GM19025 (cell line): ENCODE results near the gene HOXD12.

Experiments used
- ATAC-seq: cut with Tn5 transposase; IDR thresholded peaks from one replicate; pipeline ENCODE4 v1.9.1; 2021; ENCODE audit warnings: mild to moderate bottlenecking, low read depth, moderate library complexity; ENCODE audit not compliant: unreplicated experiment

The HOXD12 gene

GRCh38 chr2:176146645-176147044, 47.0 kb downstream of the HOXD12 start:
- ATAC-seq = no peak

GRCh38 chr2:176147210-176147799, 47.7 kb downstream of the HOXD12 start:
- ATAC-seq = no peak

GRCh38 chr2:176147800-176148496, 48.4 kb downstream of the HOXD12 start:
- no peak for ATAC-seq

- ATAC-seq = no peak
Measured at GRCh38 chr2:176148751-176149421, 49.3 kb downstream of the HOXD12 start.

- ATAC-seq = no peak
Measured at GRCh38 chr2:176149481-176149938, 49.9 kb downstream of the HOXD12 start.

- no peak for ATAC-seq
Measured at GRCh38 chr2:176149939-176150583, 50.5 kb downstream of the HOXD12 start.

- ATAC-seq = no peak
Measured at GRCh38 chr2:176150584-176151441, 51.2 kb downstream of the HOXD12 start.

GRCh38 chr2:176151442-176152287, 52.1 kb downstream of the HOXD12 start, which contains the start of gene HOXD4:
TSS of gene HOXD4 (plus strand) at chr2:176151550. CDS start at chr2:176151634, 84 bp downstream.
- ATAC-seq = no peak
